HCT116 (cell line): ENCODE data around the gene SAMD4A. TPM values are rescaled to one million over a fixed set of nuclear protein-coding genes. Genes with fewer than 3 reads are reported as not detected.

Experiments used
- ATAC-seq: fragments of 200-7000 bp; cut with Tn5 transposase; 2 replicates; pipeline ENCODE4 v1.9.1; 2020; ENCODE audit warnings: mild to moderate bottlenecking, moderate library complexity
- BruUV-seq: library from RNA; stranded (reverse); fragments of 400-500 nt; replicated peaks from 2 replicates; lab custom pipeline; 2021; lab: Mats Ljungman, UMichigan
- CTCF ChIA-PET: fragments of 300-600 bp; sonication (Branson Sonifier 250); formaldehyde crosslinking; loops from one replicate; lab custom pipeline; 2021; ENCODE audit warnings: antibody characterized with exemption; lab: Charles Lee
- POLR2A ChIA-PET: fragments of 300-600, 350-600 bp; sonication (Branson Sonifier 250); formaldehyde crosslinking; loops from one replicate; lab custom pipeline; 2021; ENCODE audit warnings: antibody characterized with exemption; lab: Charles Lee
- RAD21 ChIA-PET, 2 experiments: fragments of 300-600 bp; sonication (Branson Sonifier 250); formaldehyde crosslinking; loops; one replicate each; lab custom pipeline; 2023; ENCODE audit warnings: low total read pairs in 2 of 2; ENCODE audit not compliant: uncharacterized antibody in 2 of 2, unreplicated experiment in 2 of 2, low non-redundant PET in 1 of 2; lab: Charles Lee
- DNase-seq: peaks from one replicate; pipeline ENCODE4 v3.0.0-alpha.2; 2010; ENCODE audit warnings: low read depth, low spot score
- H2AFZ ChIP-seq: fragments of 200-600 bp; shearing (Covaris generic), sonication (generic); 2 replicates; pipeline ENCODE4 v1.6.1; 2017; ENCODE audit warnings: low read depth, mixed run types, mixed read lengths, antibody characterized with exemption, low read length; ENCODE audit not compliant: poor library complexity, severe bottlenecking
- H3K27ac ChIP-seq: 2 replicates; pipeline ENCODE4 v1.5.1; 2012; ENCODE audit warnings: low read depth, low read length
- H3K27me3 ChIP-seq: fragments of 200-600 bp; sonication (generic); 2 replicates; pipeline ENCODE4 v1.6.1; 2016; ENCODE audit warnings: mixed run types, low read length, mixed read lengths; ENCODE audit not compliant: insufficient read depth
- H3K36me3 ChIP-seq, 2 experiments: fragments of 200-500 bp in 1 of 2; fragments of 200-600 bp in 1 of 2; sonication (Bioruptor generic) in 1 of 2; sonication (generic) in 1 of 2; 2 replicates each; pipeline versions ENCODE4 v1.5.1 to v1.6.1; 2014 to 2016; ENCODE audit warnings: low read length in 2 of 2, inconsistent platforms in 1 of 2, mixed read lengths in 1 of 2, mixed run types in 1 of 2; ENCODE audit not compliant: insufficient read depth in 2 of 2, control insufficient read depth in 1 of 2
- H3K4me1 ChIP-seq, 2 experiments: fragments of 200-600 bp in 1 of 2; sonication (generic) in 1 of 2; 2 replicates each; pipeline versions ENCODE4 v1.5.1 to v1.6.1; 2012 to 2017; ENCODE audit warnings: low read length in 2 of 2, inconsistent platforms in 1 of 2, mild to moderate bottlenecking in 1 of 2, mixed read lengths in 1 of 2, mixed run types in 1 of 2, moderate library complexity in 1 of 2; ENCODE audit not compliant: insufficient read depth in 2 of 2, control insufficient read depth in 1 of 2
- H3K4me2 ChIP-seq: fragments of 200-600 bp; sonication (generic); 2 replicates; pipeline ENCODE4 v1.6.1; 2017; ENCODE audit warnings: mixed run types, low read length, mixed read lengths
- H3K4me3 ChIP-seq, 2 experiments: fragments of 200-600 bp in 1 of 2; sonication (generic) in 1 of 2; replicated peaks in 1 of 2; 2 replicates each; pipeline ENCODE4 v1.5.1; 2011 to 2016; ENCODE audit warnings: low read length in 2 of 2, control low read depth in 1 of 2, low read depth in 1 of 2, mild to moderate bottlenecking in 1 of 2, mixed read lengths in 1 of 2, mixed run types in 1 of 2
- H3K79me2 ChIP-seq: fragments of 200-600 bp; sonication (generic); 2 replicates; pipeline ENCODE4 v1.6.1; 2017; ENCODE audit warnings: mild to moderate bottlenecking, mixed run types, low read length, moderate library complexity, mixed read lengths; ENCODE audit not compliant: insufficient read depth
- H3K9ac ChIP-seq: fragments of 200-600 bp; sonication (generic); 2 replicates; pipeline ENCODE4 v1.6.1; 2016; ENCODE audit warnings: low read length, mixed read lengths
- H3K9me2 ChIP-seq: fragments of 200-600 bp; sonication (generic), shearing (Covaris generic); 2 replicates; pipeline ENCODE4 v1.6.1; 2017; ENCODE audit warnings: mixed run types, mild to moderate bottlenecking, moderate library complexity; ENCODE audit not compliant: insufficient read depth
- H3K9me3 ChIP-seq, 2 experiments: fragments of 200-500 bp in 1 of 2; fragments of 200-600 bp in 1 of 2; sonication (Bioruptor generic) in 1 of 2; sonication (generic) in 1 of 2; 2 replicates each; pipeline ENCODE4 v1.6.1; 2014 to 2017; ENCODE audit warnings: low read length in 2 of 2, mixed read lengths in 2 of 2, inconsistent platforms in 1 of 2, low read depth in 1 of 2, mild to moderate bottlenecking in 1 of 2, mixed run types in 1 of 2, moderate library complexity in 1 of 2; ENCODE audit not compliant: control insufficient read depth in 1 of 2, insufficient read depth in 1 of 2
- H4K20me1 ChIP-seq: fragments of 200-600 bp; sonication (generic), shearing (Covaris generic); 2 replicates; pipeline ENCODE4 v1.6.1; 2017; ENCODE audit warnings: mixed run types, mild to moderate bottlenecking, moderate library complexity; ENCODE audit not compliant: insufficient read depth
- CEBPB ChIP-seq: IDR thresholded peaks from 2 replicates; pipeline ENCODE4 v1.6.1; 2012; ENCODE audit warnings: low read depth
- EGR1 ChIP-seq: IDR thresholded peaks from 2 replicates; pipeline ENCODE4 v1.6.1; 2012; ENCODE audit warnings: low read depth
- ELF1 ChIP-seq: IDR thresholded peaks from 2 replicates; pipeline ENCODE4 v1.6.1; 2012; ENCODE audit warnings: low read depth, borderline replicate concordance
- EZH2 ChIP-seq: fragments of 200-600 bp; sonication (generic); IDR thresholded peaks from 2 replicates; pipeline ENCODE4 v1.6.1; 2017; ENCODE audit warnings: antibody characterized with exemption, mixed run types
- EZH2phosphoT487 ChIP-seq: fragments of 200-600 bp; IDR thresholded peaks from 2 replicates; pipeline ENCODE4 v1.6.1; 2018; ENCODE audit warnings: antibody characterized with exemption, borderline replicate concordance
- JUND ChIP-seq: IDR thresholded peaks from 2 replicates; pipeline ENCODE4 v1.6.1; 2012
- POLR2AphosphoS5 ChIP-seq: IDR thresholded peaks from 2 replicates; pipeline ENCODE4 v1.6.1; 2011; ENCODE audit warnings: mild to moderate bottlenecking, low read depth, low read length, moderate library complexity
- RAD21 ChIP-seq: IDR thresholded peaks from 2 replicates; pipeline ENCODE4 v1.6.1; 2012; ENCODE audit warnings: low read depth, mild to moderate bottlenecking
- SIN3A ChIP-seq: IDR thresholded peaks from 2 replicates; pipeline ENCODE4 v1.6.1; 2012; ENCODE audit warnings: low read depth
- SP1 ChIP-seq: IDR thresholded peaks from 2 replicates; pipeline ENCODE4 v1.6.1; 2012; ENCODE audit warnings: low read depth
- SRF ChIP-seq: IDR thresholded peaks from 2 replicates; pipeline ENCODE4 v1.6.1; 2012; ENCODE audit warnings: low read depth
- YY1 ChIP-seq: IDR thresholded peaks from 2 replicates; pipeline ENCODE4 v1.6.1; 2011; ENCODE audit warnings: low read length, low read depth, moderate library complexity, mild to moderate bottlenecking; ENCODE audit not compliant: insufficient replicate concordance; ENCODE audit errors: extremely low read depth
- ZFX ChIP-seq: fragments of 450-650 bp; IDR thresholded peaks from 2 replicates; pipeline ENCODE4 v1.6.1; 2017
- ZNF274 ChIP-seq: fragments of 200-500 bp; sonication (Bioruptor generic); IDR thresholded peaks from 2 replicates; pipeline ENCODE4 v1.6.1; 2014; ENCODE audit warnings: mild to moderate bottlenecking, low read depth, low read length, inconsistent platforms
- intact Hi-C: fragments of 100-400 bp; cut with micrococcal nuclease; formaldehyde crosslinking; loops from 2 replicates; pipeline ENCODE4 v1.10.0; 2022
- total RNA-seq: library from RNA; stranded (reverse); gene quantifications from one replicate; pipeline ENCODE4 v1.2.1, GENCODE V29; 2021; ENCODE audit not compliant: unreplicated experiment
- TF ChIP-seq, protein P1 (sequence below): IDR thresholded peaks from 2 replicates; pipeline ENCODE4 v1.6.1; 2011; ENCODE audit warnings: mild to moderate bottlenecking, low read length, moderate library complexity; ENCODE audit not compliant: insufficient replicate concordance; ENCODE audit errors: extremely low read depth
- TF ChIP-seq, protein P2 (sequence below): IDR thresholded peaks from 2 replicates; pipeline ENCODE4 v1.6.1; 2012; ENCODE audit warnings: low read depth
- TF ChIP-seq, protein P3 (sequence below): IDR thresholded peaks from 2 replicates; pipeline ENCODE4 v1.6.1; 2012
- TF ChIP-seq, protein P4 (sequence below): IDR thresholded peaks from 2 replicates; pipeline ENCODE4 v1.6.1; 2012

Gene SAMD4A
- total RNA-seq, 1 experiment from 2014 or later: 9.0 TPM

DNA sequence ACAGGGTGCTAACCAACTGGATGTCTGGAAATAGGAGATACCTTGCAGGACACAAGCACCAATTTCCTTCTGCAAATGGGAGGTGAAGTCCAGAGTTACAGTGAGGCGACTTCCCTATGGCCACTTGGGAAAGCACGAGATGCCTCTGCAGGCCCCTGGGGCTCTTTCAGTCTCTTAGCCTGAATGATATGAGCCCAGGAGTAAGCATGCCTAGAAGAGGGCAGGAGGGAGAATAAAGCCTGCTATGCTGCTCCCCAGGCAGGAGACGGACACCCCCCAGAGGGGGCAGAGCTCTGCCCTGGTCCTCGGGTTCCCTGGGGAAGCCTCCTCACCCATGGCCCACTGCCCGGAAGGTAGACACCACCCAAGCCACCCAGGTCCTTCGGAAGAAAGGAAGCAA lies 230.6 kb downstream of the SAMD4A start:
- H3K27me3 ChIP-seq: no peaks in the 10 kb centered on the region
- H3K4me2 ChIP-seq: no peak overlapping the region
- no peaks in the 10 kb centered on the region for H4K20me1 ChIP-seq
- ATAC-seq (no peak), DNase-seq (no peak)
- H3K9me3 ChIP-seq: no peaks in the 10 kb centered on the region
- H3K36me3 ChIP-seq: no peaks in the 10 kb centered on the region
- no peak overlapping the region for H3K9ac ChIP-seq
- RAD21 ChIA-PET: no interaction called here
- no peaks in the 10 kb centered on the region for H3K79me2 ChIP-seq
- POLR2A ChIA-PET: no interaction called here
- intact Hi-C loops: no loop called here
- no peak overlapping the region for H3K4me3 ChIP-seq
- CTCF ChIA-PET: no interaction called here
- no peak for TF ChIP-seq RAD21
- no peak for TF ChIP-seq EZH2phosphoT487
- TF ChIP-seq JUND: no peak
- TF ChIP-seq SIN3A: no peak
- TF ChIP-seq, protein P1, sequence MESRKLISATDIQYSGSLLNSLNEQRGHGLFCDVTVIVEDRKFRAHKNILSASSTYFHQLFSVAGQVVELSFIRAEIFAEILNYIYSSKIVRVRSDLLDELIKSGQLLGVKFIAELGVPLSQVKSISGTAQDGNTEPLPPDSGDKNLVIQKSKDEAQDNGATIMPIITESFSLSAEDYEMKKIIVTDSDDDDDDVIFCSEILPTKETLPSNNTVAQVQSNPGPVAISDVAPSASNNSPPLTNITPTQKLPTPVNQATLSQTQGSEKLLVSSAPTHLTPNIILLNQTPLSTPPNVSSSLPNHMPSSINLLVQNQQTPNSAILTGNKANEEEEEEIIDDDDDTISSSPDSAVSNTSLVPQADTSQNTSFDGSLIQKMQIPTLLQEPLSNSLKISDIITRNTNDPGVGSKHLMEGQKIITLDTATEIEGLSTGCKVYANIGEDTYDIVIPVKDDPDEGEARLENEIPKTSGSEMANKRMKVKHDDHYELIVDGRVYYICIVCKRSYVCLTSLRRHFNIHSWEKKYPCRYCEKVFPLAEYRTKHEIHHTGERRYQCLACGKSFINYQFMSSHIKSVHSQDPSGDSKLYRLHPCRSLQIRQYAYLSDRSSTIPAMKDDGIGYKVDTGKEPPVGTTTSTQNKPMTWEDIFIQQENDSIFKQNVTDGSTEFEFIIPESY: no peak
- TF ChIP-seq ZNF274: no peak
- TF ChIP-seq, protein P2, sequence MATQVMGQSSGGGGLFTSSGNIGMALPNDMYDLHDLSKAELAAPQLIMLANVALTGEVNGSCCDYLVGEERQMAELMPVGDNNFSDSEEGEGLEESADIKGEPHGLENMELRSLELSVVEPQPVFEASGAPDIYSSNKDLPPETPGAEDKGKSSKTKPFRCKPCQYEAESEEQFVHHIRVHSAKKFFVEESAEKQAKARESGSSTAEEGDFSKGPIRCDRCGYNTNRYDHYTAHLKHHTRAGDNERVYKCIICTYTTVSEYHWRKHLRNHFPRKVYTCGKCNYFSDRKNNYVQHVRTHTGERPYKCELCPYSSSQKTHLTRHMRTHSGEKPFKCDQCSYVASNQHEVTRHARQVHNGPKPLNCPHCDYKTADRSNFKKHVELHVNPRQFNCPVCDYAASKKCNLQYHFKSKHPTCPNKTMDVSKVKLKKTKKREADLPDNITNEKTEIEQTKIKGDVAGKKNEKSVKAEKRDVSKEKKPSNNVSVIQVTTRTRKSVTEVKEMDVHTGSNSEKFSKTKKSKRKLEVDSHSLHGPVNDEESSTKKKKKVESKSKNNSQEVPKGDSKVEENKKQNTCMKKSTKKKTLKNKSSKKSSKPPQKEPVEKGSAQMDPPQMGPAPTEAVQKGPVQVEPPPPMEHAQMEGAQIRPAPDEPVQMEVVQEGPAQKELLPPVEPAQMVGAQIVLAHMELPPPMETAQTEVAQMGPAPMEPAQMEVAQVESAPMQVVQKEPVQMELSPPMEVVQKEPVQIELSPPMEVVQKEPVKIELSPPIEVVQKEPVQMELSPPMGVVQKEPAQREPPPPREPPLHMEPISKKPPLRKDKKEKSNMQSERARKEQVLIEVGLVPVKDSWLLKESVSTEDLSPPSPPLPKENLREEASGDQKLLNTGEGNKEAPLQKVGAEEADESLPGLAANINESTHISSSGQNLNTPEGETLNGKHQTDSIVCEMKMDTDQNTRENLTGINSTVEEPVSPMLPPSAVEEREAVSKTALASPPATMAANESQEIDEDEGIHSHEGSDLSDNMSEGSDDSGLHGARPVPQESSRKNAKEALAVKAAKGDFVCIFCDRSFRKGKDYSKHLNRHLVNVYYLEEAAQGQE: no peak
- TF ChIP-seq SP1: no peak
- TF ChIP-seq, protein P3, sequence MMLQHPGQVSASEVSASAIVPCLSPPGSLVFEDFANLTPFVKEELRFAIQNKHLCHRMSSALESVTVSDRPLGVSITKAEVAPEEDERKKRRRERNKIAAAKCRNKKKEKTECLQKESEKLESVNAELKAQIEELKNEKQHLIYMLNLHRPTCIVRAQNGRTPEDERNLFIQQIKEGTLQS: no peak
- TF ChIP-seq EGR1: no peak
- TF ChIP-seq CEBPB: no peak
- no peak for TF ChIP-seq POLR2AphosphoS5
- no peak for TF ChIP-seq ZFX
- no peak for TF ChIP-seq EZH2
- no peak for TF ChIP-seq SRF
- TF ChIP-seq YY1: no peak
- TF ChIP-seq, protein P4, sequence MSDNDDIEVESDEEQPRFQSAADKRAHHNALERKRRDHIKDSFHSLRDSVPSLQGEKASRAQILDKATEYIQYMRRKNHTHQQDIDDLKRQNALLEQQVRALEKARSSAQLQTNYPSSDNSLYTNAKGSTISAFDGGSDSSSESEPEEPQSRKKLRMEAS: no peak
- TF ChIP-seq ELF1: no peak
- H3K27ac ChIP-seq: no peak overlapping the region
- H3K4me1 ChIP-seq: 0 out of 4 replicates have a peak, but pooled peaks cover 0 to 5% of the 10 kb centered on the region in 2 experiments
- H3K9me2 ChIP-seq: no peaks in the 10 kb centered on the region
- BruUV-seq: no TSS peak
- H2AFZ ChIP-seq: no peak overlapping the region
